GM21515 (cell line): ENCODE data around the gene GTF2B.
"Not testable (repeated sequence)": the region's sequence is repeated elsewhere in the genome, so short reads cannot be mapped to it uniquely, and the experiment has no call there.

Experiments
- ATAC-seq: cut with Tn5 transposase; IDR thresholded peaks from one replicate; pipeline ENCODE4 v1.9.1; 2021; ENCODE audit not compliant: unreplicated experiment

The GTF2B gene, protein sequence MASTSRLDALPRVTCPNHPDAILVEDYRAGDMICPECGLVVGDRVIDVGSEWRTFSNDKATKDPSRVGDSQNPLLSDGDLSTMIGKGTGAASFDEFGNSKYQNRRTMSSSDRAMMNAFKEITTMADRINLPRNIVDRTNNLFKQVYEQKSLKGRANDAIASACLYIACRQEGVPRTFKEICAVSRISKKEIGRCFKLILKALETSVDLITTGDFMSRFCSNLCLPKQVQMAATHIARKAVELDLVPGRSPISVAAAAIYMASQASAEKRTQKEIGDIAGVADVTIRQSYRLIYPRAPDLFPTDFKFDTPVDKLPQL

GRCh38 chr1:88891318-88891950 lies at the start of gene GTF2B:
Gene GTF2B (minus strand): TSS chr1:88891567. CDS start chr1:88891499, 68 bp downstream.
- peak; percentile 89 for ATAC-seq

GRCh38 chr1:88938528-88938927 lies 47.2 kb upstream of the GTF2B start:
- not testable (repeated sequence) for ATAC-seq

GRCh38 chr1:88936760-88937342 lies 45.5 kb upstream of the GTF2B start:
- no peak for ATAC-seq

GRCh38 chr1:88936223-88936523 lies 44.8 kb upstream of the GTF2B start:
- no peak for ATAC-seq

DNA sequence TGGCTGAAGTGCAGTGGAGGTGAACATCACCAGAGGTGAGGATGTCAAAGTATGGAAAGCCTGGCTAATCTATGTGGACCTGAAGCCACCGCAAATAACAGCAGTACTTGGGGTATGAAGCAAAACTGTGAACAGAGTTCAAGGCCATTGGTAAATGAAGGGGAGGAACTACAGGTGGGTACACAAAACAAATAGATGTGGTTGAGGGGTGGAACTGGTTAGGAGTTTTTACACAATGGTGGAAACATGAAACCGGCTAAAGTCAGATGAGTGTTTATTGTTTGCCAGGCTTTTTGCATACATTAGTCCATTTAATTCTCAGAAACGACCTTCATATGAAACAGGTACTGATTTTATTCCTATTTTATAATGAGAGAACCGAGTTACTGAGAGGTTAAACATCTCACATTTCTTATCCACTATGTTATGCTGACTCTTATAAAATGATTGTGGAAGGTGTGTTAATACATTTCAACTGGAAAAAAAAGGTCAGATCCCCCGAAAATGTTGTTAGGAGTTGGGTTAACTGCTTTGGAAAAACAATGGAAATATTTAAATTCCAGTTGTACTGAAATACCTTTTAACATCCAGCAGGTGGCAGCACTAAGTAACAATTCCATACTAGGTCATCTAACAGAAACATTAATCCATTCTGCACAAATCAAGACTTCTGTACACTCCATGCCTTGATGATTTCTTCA lies 44.3 kb upstream of the GTF2B start:
- ATAC-seq = no peak

- not testable (repeated sequence) for ATAC-seq
These were observed 38.8 kb upstream of the GTF2B start for GRCh38 chr1:88930176-88930575.

DNA sequence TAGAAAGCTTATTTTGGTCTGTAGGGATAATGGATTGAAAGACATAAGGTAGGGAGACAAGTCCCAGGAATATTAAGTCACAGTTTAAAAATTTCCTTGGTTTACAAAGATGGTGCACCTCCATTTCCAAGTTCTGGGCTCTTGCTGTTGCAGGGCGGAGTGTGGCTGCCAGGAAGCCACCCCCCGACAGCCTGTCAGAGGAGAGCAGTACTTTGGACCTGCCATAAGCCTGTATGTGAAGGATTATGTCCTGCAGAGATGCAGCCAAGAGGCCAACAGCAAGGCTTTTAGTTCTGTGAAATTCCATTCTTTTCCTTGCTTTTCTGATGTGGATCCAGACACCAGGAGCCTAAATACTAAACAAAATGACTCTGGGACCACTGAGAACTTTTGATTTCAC lies 31.9 kb upstream of the GTF2B start:
- no peak for ATAC-seq

DNA sequence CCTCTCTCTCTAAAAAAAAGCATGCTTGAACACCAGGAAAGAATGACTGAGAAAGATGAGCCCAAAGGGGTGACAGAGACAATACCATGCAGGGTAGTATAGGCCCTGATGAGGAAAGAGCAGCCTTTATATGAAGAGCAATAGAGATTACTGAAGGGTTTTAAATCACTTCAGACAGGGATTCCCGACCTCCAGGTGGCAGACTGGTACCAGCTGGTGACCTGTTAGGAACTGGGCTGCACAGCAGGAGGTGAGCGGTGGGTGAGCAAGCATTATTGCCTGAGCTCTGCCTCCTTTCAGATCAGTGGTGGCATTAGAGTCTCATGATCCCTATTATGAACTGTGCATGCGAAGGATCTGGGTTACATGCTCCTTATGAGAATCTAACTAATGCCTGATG lies 30.8 kb upstream of the GTF2B start:
- ATAC-seq = no peak

DNA sequence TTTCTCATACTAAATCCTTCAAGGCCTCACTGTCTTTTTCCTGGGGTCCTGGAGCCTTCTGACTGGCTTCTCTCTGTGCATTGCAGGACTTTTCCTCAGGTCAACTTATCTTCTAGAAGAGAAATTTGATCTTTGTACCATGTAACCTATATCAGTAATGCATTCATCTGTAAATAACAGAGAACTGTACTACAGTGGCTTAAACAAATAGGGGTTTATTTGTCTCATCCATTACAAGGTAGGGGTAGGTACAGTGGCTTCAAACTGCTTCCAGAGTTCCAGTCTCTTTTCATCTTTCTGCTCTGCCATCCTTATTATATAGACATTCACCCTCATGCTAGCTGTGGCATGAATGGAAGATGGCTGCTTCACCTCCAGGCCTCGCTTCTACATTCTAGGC lies 29.5 kb upstream of the GTF2B start:
- no peak for ATAC-seq

- no peak for ATAC-seq
These were observed 26.1 kb upstream of the GTF2B start for GRCh38 chr1:88917321-88918025.

- ATAC-seq = no peak
These were observed 25.5 kb upstream of the GTF2B start for GRCh38 chr1:88916883-88917282.

DNA sequence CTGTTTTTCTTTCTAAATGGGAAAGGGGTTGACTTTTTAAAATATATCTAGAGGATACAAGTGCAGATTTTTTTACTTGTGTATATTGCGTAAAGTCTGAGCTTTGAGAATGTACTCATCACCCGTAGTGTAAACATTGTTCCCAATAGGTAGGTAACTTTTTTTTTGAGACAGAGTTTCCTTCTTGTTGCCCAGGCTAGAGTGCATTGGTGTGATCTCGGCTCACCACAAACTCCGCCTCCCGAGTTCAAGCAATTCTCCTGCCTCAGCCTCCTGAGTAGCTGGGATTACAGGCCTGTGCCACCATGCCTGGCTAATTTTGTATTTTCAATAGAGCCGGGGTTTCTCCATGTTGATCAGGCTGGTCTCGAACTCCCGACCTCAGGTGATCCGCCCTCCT lies 20.4 kb upstream of the GTF2B start:
- ATAC-seq = not testable (repeated sequence)

DNA sequence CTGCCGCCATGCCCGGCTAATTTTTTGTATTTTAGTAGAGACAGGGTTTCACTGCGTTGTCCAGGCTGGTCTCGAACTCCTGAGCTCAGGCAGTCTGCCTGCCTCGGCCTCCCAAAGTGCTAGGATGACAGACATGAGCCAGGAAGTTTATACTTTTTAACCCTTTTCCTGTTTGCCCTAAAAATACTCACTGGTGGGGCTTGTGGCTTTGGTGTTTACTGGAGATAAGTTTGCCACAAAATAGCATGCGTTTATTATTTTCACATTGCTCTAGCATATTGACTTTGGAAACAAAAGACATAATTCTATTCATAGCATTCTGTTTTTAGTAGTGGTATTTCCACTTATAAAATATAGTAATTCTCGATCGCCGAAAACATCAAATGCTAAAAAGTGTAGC lies 19.8 kb upstream of the GTF2B start:
- no peak for ATAC-seq

DNA sequence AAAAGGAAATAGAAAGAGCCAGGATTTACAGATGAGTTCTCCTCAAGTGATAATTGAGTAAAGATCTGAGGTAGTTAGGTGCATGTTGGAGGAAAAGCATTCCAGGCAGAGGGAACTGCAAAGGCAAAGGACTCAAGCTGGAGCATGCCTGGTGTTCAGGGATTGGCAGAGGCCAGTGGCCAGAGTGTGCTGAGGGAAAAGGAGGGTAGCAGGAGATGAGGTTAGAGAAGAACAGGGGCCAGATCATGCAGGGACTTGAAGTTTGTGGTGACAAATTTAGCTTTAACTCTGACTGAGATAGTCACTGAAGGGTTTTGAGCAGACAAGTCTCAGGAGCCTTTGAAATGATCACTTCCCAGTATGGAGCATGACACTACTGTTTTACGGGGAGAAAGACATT lies 19.0 kb upstream of the GTF2B start:
- ATAC-seq = no peak

GRCh38 chr1:88900883-88901282 lies 9.5 kb upstream of the GTF2B start:
- no peak for ATAC-seq

- no peak for ATAC-seq
These were observed 5.8 kb upstream of the GTF2B start for GRCh38 chr1:88897070-88897730.

GRCh38 chr1:88892357-88892877 lies 1.1 kb upstream of the GTF2B start:
- ATAC-seq = no peak

GRCh38 chr1:88891951-88892340 lies 579 bp upstream of the GTF2B start:
- ATAC-seq = no peak

- peak; percentile 26 for ATAC-seq
These were observed 513 bp downstream of the GTF2B start for GRCh38 chr1:88890791-88891317.

DNA sequence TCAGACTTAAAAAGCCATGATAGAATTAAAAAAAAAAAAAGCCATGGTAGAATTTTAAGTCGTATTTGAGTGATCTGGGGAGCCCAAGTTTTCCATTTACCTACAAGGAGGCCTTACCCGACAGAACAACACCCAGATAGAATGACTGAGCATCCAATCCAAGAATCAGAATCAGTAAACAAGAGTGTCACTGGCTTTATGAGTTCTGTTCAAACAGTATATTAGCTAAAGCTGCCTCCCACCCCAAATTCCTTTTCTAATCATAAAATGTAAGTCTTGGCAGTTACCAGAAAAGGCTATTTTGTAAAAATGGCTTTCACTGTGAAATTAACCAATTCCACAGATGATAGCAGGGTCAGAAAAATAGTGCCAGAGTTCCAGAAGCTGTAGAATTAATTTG lies 1.2 kb downstream of the GTF2B start:
- ATAC-seq = no peak
